Psoas muscle (tissue), 8 donors: ENCODE measurements around the gene DPM3. TPM values are rescaled to one million over a fixed set of nuclear protein-coding genes. Genes with fewer than 3 reads are reported as not detected.
"Not testable (repeated sequence)": the region's sequence is repeated elsewhere in the genome, so short reads cannot be mapped to it uniquely, and the experiment has no call there.

Source experiments
- ATAC-seq, 4 donors: fragments of 200-7000 bp; cut with Tn5 transposase; one replicate each; pipeline ENCODE4 v1.9.1; 2020; ENCODE audit warnings: moderate library complexity in 3 of 4, mild to moderate bottlenecking in 2 of 4
- DNase-seq, 2 donors: peaks; one replicate each; pipeline ENCODE4 v3.0.0-alpha.2; 2020
- H3K27ac ChIP-seq: fragments of 200-600 bp; one replicate; pipeline ENCODE4 v1.8.0; 2022
- H3K27me3 ChIP-seq, 3 donors: fragments of 200-600 bp in 1 of 3; one replicate each; pipeline versions ENCODE4 v1.6.1 to v1.8.0; 2013 to 2022; ENCODE audit warnings: low read length in 2 of 3, mild to moderate bottlenecking in 2 of 3, moderate library complexity in 1 of 3; ENCODE audit not compliant: insufficient read depth in 3 of 3
- H3K36me3 ChIP-seq, 2 donors: fragments of 200-600 bp in 1 of 2; one replicate each; pipeline versions ENCODE4 v1.6.1 to v1.8.0; 2013 to 2022; ENCODE audit warnings: low read depth in 1 of 2, mild to moderate bottlenecking in 1 of 2, moderate library complexity in 1 of 2; ENCODE audit not compliant: insufficient read depth in 1 of 2
- H3K4me1 ChIP-seq: fragments of 200-600 bp; one replicate; pipeline ENCODE4 v1.8.0; 2022
- H3K4me3 ChIP-seq: fragments of 200-600 bp; one replicate; pipeline ENCODE4 v1.8.0; 2022; ENCODE audit warnings: mild to moderate bottlenecking
- H3K9me3 ChIP-seq: fragments of 200-600 bp; one replicate; pipeline ENCODE4 v1.8.0; 2022
- WGBS, 3 donors: extraction: QIAGEN DNeasy Blood & Tissue Kit; methylation state at CpG; one replicate each; pipeline versions ENCODE4 v1.1.6 to v1.1.7; 2013; 5-methylcytosine and 5-hydroxymethylcytosine counted together
- intact Hi-C, 2 donors: fragments of 100-400 bp; cut with DNase I; formaldehyde crosslinking; loops; one replicate each; pipeline versions ENCODE4 v1.11.0 to v1.14.2; 2022
- polyA plus RNA-seq, 3 donors: library from polyadenylated mRNA; stranded (reverse); fragments of 200-250 nt; gene quantifications; one replicate each; pipeline ENCODE4 v1.2.3, GENCODE V29; 2013
- total RNA-seq, 4 donors: library from RNA; stranded (reverse); fragmentation: NEBNext Ultra II Directional in 2 of 4; extraction: Animal tissue kit (Norgen Biotek cat#: 25700) in 2 of 4; gene quantifications; one replicate each; pipeline versions ENCODE4 v1.2.1 to v1.2.4, GENCODE V29; 2021 to 2023
- TF ChIP-seq, protein P1 (sequence below): fragments of 200-600 bp; IDR thresholded peaks from one replicate; pipeline ENCODE4 v1.8.0; 2022; ENCODE audit warnings: antibody characterized with exemption
- donor health status: healthy with polysubstance abuse.
- donor health status: DM: no; HTN: no; CAD: no; lungs with moderate emphysema.
- donor health status: Bipolar disorder and iron deficiency.
- donor health status: healthy.
- donor health status: DM: yes; HTN: yes; CAD: no.
- donor health status: DM: no; HTN: no; CAD: no.
- donor health status: DM: no; HTN: no; CAD: no.
- donor health status: DM: yes; HTN: yes; CAD: no.

The DPM3 gene
- total and polyA plus RNA-seq, 7 donors = 47.0 to 123 (median 54.5) TPM

DNA sequence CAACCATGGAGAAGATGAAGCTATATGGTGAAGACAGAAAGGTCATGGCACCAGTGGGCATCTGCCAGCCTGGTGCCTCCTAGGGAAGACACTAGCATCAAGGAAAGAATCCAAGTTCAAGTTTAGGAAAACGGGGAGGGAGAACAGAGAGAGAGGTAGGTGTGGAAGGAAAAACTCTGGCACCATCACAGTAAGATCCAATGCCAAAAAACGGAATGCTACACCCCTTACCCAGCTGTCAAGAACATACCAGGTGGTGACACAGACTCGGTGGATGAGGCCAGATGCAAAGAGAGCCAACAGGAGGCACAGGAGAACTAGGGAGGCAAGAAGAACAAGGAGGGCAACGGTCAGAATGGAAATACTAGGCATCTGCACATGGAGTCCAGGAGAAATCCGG, 29.2 kb upstream of the DPM3 start:
- no peaks in the 10 kb centered on the region for H3K9me3 ChIP-seq
- H3K27ac ChIP-seq = no peak overlapping the region
- no peak overlapping the region for H3K4me3 ChIP-seq
- no peak for ATAC-seq
- WGBS, 3 donors = 45 to 69% (median 51%) methylated on average over 5 of the region's 5 CpGs
- intact Hi-C loops = loop anchor here (2.0 to 5.0 kb wide), 2 partner anchors 42 to 77 kb away; partner anchors contain the start of gene EFNA1 (in 1 of the 2)
- DNase-seq = no peak
- peaks cover 0 to 27% of the 10 kb centered on the region in 2 donors for H3K36me3 ChIP-seq
- peaks cover 16% of the 10 kb centered on the region for H3K4me1 ChIP-seq
- TF ChIP-seq, protein P1, sequence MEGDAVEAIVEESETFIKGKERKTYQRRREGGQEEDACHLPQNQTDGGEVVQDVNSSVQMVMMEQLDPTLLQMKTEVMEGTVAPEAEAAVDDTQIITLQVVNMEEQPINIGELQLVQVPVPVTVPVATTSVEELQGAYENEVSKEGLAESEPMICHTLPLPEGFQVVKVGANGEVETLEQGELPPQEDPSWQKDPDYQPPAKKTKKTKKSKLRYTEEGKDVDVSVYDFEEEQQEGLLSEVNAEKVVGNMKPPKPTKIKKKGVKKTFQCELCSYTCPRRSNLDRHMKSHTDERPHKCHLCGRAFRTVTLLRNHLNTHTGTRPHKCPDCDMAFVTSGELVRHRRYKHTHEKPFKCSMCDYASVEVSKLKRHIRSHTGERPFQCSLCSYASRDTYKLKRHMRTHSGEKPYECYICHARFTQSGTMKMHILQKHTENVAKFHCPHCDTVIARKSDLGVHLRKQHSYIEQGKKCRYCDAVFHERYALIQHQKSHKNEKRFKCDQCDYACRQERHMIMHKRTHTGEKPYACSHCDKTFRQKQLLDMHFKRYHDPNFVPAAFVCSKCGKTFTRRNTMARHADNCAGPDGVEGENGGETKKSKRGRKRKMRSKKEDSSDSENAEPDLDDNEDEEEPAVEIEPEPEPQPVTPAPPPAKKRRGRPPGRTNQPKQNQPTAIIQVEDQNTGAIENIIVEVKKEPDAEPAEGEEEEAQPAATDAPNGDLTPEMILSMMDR = no peak
- H3K27me3 ChIP-seq = peaks cover 0 to 13% (median 5%) of the 10 kb centered on the region in 3 donors

DNA sequence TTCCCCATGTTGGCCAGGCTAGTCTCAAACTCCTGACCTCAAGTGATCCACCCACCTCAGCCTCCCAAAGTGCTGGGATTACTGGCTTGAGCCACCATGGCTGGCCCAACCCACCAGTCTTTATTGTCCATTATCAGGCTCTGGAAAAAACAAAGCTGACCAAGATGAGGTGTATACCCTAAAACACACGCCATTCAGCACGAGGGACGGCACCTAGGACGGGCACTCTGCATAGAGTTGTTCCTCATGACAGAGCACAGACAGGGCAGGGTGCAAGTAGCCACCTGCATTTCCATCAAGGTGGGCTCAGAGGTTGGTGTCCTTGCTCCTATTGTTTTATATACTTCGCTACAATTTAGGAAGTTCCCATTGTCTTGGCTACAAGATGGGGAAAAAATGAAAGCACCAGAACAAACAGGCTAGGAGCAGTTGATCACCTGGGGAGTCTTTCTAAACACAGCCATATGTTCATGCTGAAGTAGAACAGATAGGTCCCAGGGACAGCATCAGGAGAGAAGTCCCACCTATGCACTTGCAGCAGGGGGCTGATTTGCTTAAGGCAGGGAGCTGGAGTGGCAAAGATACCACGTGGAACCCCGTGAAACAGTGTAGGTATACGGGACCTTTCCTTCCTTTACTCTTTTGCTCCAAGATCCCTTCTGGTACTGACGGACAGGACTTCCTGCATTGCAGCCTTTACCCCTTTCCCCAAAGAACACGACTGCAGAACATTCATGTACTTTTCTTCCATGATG, 28.3 kb upstream of the DPM3 start:
- DNase-seq (no peak), ATAC-seq (no peak)
- TF ChIP-seq, protein P1 = no peak
- H3K4me1 ChIP-seq = peaks cover 16% of the 10 kb centered on the region
- peaks cover 0 to 27% of the 10 kb centered on the region in 2 donors for H3K36me3 ChIP-seq
- no peak overlapping the region for H3K4me3 ChIP-seq
- intact Hi-C loops = loop anchor here (1.0 to 5.0 kb wide), 3 partner anchors 41 to 77 kb away; partner anchors contain the start of gene EFNA1 (in 1 of the 2)
- peaks cover 0 to 7% (median 0%) of the 10 kb centered on the region in 3 donors for H3K27me3 ChIP-seq
- H3K9me3 ChIP-seq = no peaks in the 10 kb centered on the region
- H3K27ac ChIP-seq = no peak overlapping the region
- WGBS, 3 donors = 77 to 86% (median 79%) methylated on average over 10 of the region's 10 CpGs

DNA sequence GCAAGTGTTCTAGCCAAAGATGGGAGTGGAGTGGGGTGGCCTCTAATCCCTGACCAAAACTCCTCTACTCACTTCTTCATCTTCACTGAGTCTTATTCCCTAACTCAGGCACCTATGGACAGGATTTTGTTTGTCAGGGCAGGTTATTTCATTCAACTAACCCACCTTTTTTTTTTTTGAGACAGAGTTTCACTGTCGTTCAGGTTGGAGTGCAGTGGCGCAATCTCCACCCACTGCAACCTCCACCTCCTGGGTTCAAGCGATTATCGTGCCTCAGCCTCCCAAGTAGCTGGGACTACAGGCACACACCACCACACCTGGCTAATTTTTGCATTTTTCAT, 27.7 kb upstream of the DPM3 start:
- Histone ChIP-seq H3K4me1 (peaks cover 16% of the 10 kb centered on the region), H3K36me3 (peaks cover 0 to 27% of the 10 kb centered on the region in 2 donors)
- not testable (repeated sequence) for H3K9me3 ChIP-seq, ATAC-seq, H3K4me3 ChIP-seq, DNase-seq, H3K27ac ChIP-seq, H3K27me3 ChIP-seq
- 43 to 51% (median 48%) methylated on average over 4 of the region's 4 CpGs for WGBS, 3 donors
- intact Hi-C loops = loop anchor here (1.0 to 5.0 kb wide), 3 partner anchors 41 to 77 kb away; partner anchors contain the start of gene EFNA1 (in 1 of the 2)

DNA sequence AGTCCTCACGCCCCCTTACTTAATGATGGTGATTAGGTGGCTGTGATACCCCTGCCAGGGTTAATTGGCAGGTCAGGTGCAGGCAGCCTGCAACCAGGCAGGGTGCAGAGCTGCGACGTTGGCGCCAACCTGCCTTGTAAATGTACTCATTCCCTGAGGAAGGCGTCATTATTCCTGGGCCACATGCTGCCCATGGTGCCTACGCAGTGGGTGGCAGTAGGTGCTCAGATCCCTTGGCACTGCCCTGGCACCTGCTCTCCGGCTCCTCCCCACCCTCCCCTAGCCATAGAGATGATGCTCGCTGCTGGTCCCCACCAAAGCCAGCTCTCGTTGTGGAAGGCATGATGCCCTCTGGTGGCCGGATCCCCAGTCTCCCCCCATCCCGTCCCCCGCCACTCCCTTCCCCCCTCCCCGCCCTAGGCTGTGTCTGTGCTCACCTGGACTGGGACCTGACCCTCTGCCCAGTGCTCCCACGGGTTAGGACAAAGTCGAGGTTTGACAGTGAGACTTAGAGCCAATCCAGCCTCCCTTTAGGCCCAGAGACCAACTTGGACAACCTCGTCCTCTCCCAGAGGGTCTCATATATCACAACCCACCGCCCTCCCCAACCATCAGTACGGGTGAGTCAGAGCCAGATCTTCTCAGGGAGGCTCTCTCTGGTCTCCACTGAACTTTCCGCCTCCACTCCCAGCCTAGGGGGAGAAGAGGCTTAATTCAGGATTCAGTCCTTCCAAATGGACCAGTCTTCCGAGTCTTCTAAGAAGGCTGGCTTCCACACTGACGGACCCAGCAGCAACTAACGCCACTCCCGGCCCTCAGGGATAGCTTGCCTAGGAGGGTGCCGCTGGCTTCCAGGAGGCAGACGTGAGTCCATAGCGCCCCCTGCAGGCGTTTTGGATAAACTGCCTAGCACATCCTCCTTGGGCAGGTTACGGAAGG, 27.1 kb upstream of the DPM3 start:
- Histone ChIP-seq H3K4me1 (peaks cover 16% of the 10 kb centered on the region), H3K27ac (peak overlapping the region; percentile 55), H3K9me3 (no peaks in the 10 kb centered on the region), H3K36me3 (peaks cover 0 to 27% of the 10 kb centered on the region in 2 donors), H3K27me3 (peaks cover 0 to 7% (median 0%) of the 10 kb centered on the region in 3 donors), H3K4me3 (peak overlapping the region; percentile 12)
- TF ChIP-seq, protein P1 = peak; percentile 86
- ATAC-seq (peak; percentile 77 to 88 (median 84)), DNase-seq (peak; percentile 90 to 94)
- 3 to 5% (median 4%) methylated on average over 23 to 28 of the region's 28 CpGs for WGBS, 3 donors
- intact Hi-C loops = loop anchor here (1.0 to 5.0 kb wide), 3 partner anchors 40 to 76 kb away; partner anchors contain the start of gene EFNA1 (in 1 of the 2)
